ENCODE results near the gene DIP2B. TPM values are rescaled to one million over a fixed set of nuclear protein-coding genes. Genes with fewer than 3 reads are reported as not detected.

The DIP2B gene
- total RNA-seq, 1 donor from 2014 or later = 45.1 TPM

GRCh38 chr12:50515587-50515986 is 10.8 kb downstream of the DIP2B start:
- peak overlapping the region; percentile 2 for H3K27ac Mint-ChIP-seq (ENCODE audit: unreplicated experiment)
- no peaks in the 10 kb centered on the region for H3K9me3 Mint-ChIP-seq (ENCODE audit: unreplicated experiment)
- H3K4me1 Mint-ChIP-seq (ENCODE audit: unreplicated experiment) = peaks cover 28% of the 10 kb centered on the region
- no peak overlapping the region for H3K4me3 Mint-ChIP-seq (ENCODE audit: unreplicated experiment)
- peaks cover 3% of the 10 kb centered on the region for H3K36me3 Mint-ChIP-seq (ENCODE audit: low read depth, unreplicated experiment)
- no peak for DNase-seq (ENCODE audit: low spot score)
- TF ChIP-seq, protein P1, sequence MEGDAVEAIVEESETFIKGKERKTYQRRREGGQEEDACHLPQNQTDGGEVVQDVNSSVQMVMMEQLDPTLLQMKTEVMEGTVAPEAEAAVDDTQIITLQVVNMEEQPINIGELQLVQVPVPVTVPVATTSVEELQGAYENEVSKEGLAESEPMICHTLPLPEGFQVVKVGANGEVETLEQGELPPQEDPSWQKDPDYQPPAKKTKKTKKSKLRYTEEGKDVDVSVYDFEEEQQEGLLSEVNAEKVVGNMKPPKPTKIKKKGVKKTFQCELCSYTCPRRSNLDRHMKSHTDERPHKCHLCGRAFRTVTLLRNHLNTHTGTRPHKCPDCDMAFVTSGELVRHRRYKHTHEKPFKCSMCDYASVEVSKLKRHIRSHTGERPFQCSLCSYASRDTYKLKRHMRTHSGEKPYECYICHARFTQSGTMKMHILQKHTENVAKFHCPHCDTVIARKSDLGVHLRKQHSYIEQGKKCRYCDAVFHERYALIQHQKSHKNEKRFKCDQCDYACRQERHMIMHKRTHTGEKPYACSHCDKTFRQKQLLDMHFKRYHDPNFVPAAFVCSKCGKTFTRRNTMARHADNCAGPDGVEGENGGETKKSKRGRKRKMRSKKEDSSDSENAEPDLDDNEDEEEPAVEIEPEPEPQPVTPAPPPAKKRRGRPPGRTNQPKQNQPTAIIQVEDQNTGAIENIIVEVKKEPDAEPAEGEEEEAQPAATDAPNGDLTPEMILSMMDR (IDR thresholded peaks at IDR 0.05; ENCODE audit: unreplicated experiment) = no peak
- no peaks in the 10 kb centered on the region for H3K27me3 Mint-ChIP-seq (ENCODE audit: unreplicated experiment)

- Mint-ChIP-seq H3K4me3 (ENCODE audit: unreplicated experiment) (no peak overlapping the region), H3K27ac (ENCODE audit: unreplicated experiment) (no peak overlapping the region), H3K27me3 (ENCODE audit: unreplicated experiment) (no peaks in the 10 kb centered on the region), H3K9me3 (ENCODE audit: unreplicated experiment) (no peaks in the 10 kb centered on the region), H3K36me3 (ENCODE audit: low read depth, unreplicated experiment) (peaks cover 3% of the 10 kb centered on the region), H3K4me1 (ENCODE audit: unreplicated experiment) (peaks cover 30% of the 10 kb centered on the region)
- TF ChIP-seq, protein P1 (IDR thresholded peaks at IDR 0.05; ENCODE audit: unreplicated experiment) = no peak
- no peak for DNase-seq (ENCODE audit: low spot score)
Observed at GRCh38 chr12:50517421-50518048, 12.8 kb downstream of the DIP2B start.

DNA sequence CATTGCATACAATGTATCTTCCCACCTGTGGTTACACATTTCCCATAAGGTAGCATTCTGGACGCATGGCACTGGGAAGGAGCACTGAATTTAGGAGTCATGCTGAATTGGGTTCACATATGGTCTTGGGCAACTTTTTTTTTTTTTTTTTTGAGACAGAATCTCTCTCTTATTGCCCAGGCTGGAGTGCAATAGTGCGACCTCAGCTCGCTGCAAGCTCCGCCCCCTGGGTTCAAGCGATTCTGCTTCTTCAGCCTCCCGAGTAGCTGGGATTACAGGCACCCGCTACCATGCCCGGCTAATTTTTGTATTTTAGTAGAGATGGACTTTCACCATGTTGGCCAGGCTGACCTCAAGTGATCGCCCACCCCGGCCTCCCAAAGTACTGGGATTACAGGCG is 13.3 kb downstream of the DIP2B start:
- TF ChIP-seq, protein P1 (IDR thresholded peaks at IDR 0.05; ENCODE audit: unreplicated experiment) = no peak
- no peak overlapping the region for H3K27ac Mint-ChIP-seq (ENCODE audit: unreplicated experiment)
- peaks cover 3% of the 10 kb centered on the region for H3K36me3 Mint-ChIP-seq (ENCODE audit: low read depth, unreplicated experiment)

GRCh38 chr12:50519353-50519752 is 14.6 kb downstream of the DIP2B start:
- DNase-seq (ENCODE audit: low spot score) = no peak

More for the DNA sequence above, 13.3 kb downstream of the DIP2B start:
- no peak for DNase-seq (ENCODE audit: low spot score)
- H3K27me3 Mint-ChIP-seq (ENCODE audit: unreplicated experiment) = no peaks in the 10 kb centered on the region
- peaks cover 30% of the 10 kb centered on the region for H3K4me1 Mint-ChIP-seq (ENCODE audit: unreplicated experiment)
- no peaks in the 10 kb centered on the region for H3K9me3 Mint-ChIP-seq (ENCODE audit: unreplicated experiment)
- no peak overlapping the region for H3K4me3 Mint-ChIP-seq (ENCODE audit: unreplicated experiment)

More at GRCh38 chr12:50519353-50519752, 14.6 kb downstream of the DIP2B start:
- Mint-ChIP-seq H3K27me3 (ENCODE audit: unreplicated experiment) (no peaks in the 10 kb centered on the region), H3K27ac (ENCODE audit: unreplicated experiment) (no peak overlapping the region), H3K36me3 (ENCODE audit: low read depth, unreplicated experiment) (peaks cover 3% of the 10 kb centered on the region), H3K9me3 (ENCODE audit: unreplicated experiment) (no peaks in the 10 kb centered on the region), H3K4me3 (ENCODE audit: unreplicated experiment) (no peak overlapping the region), H3K4me1 (ENCODE audit: unreplicated experiment) (peaks cover 27% of the 10 kb centered on the region)
- TF ChIP-seq, protein P1 (IDR thresholded peaks at IDR 0.05; ENCODE audit: unreplicated experiment) = no peak
